Liver (tissue), 9 donors: Measurements from ENCODE around the gene ZNF570. TPM values are rescaled to one million over a fixed set of nuclear protein-coding genes. Genes with fewer than 3 reads are reported as not detected.

ENCODE experiments used
- DNase-seq: peaks from one replicate; pipeline ENCODE4 v3.0.0-alpha.2; 2017; ENCODE audit warnings: low spot score
- H3K27ac ChIP-seq, 2 donors: one replicate each; pipeline ENCODE4 v1.7.0; 2013; ENCODE audit warnings: inconsistent platforms in 2 of 2, low read length in 2 of 2, control low read depth in 1 of 2, low read depth in 1 of 2, mild to moderate bottlenecking in 1 of 2
- H3K27me3 ChIP-seq, 4 donors: one replicate each; pipeline versions ENCODE4 v1.6.1 to v1.7.0; 2013; ENCODE audit warnings: low read length in 3 of 4, inconsistent platforms in 1 of 4, mild to moderate bottlenecking in 1 of 4, moderate library complexity in 1 of 4; ENCODE audit not compliant: control insufficient read depth in 4 of 4, insufficient read depth in 4 of 4
- H3K36me3 ChIP-seq, 4 donors: one replicate each; pipeline versions ENCODE4 v1.6.1 to v1.7.0; 2013; ENCODE audit warnings: low read length in 3 of 4, mild to moderate bottlenecking in 3 of 4, low read depth in 1 of 4, moderate library complexity in 1 of 4; ENCODE audit not compliant: control insufficient read depth in 4 of 4, insufficient read depth in 3 of 4
- H3K4me1 ChIP-seq, 4 donors: one replicate each; pipeline versions ENCODE4 v1.6.1 to v1.7.0; 2013; ENCODE audit warnings: low read length in 3 of 4, mild to moderate bottlenecking in 3 of 4, moderate library complexity in 1 of 4; ENCODE audit not compliant: control insufficient read depth in 4 of 4, insufficient read depth in 4 of 4
- H3K4me3 ChIP-seq, 3 donors: one replicate each; pipeline versions ENCODE4 v1.6.1 to v1.7.0; 2013; ENCODE audit warnings: low read length in 3 of 3, control low read depth in 1 of 3, low read depth in 1 of 3, mild to moderate bottlenecking in 1 of 3
- H3K9ac ChIP-seq, 2 donors: one replicate each; pipeline ENCODE4 v1.7.0; 2013; ENCODE audit warnings: low read length in 2 of 2, mild to moderate bottlenecking in 2 of 2, moderate library complexity in 2 of 2, control low read depth in 1 of 2, low read depth in 1 of 2
- H3K9me3 ChIP-seq, 4 donors: one replicate each; pipeline versions ENCODE4 v1.6.1 to v1.7.0; 2013; ENCODE audit warnings: low read length in 3 of 4; ENCODE audit not compliant: control insufficient read depth in 4 of 4
- ATF3 ChIP-seq: IDR thresholded peaks from 2 replicates; pipeline ENCODE4 v1.6.1; 2016; ENCODE audit warnings: antibody characterized with exemption
- CTCF ChIP-seq: fragments of 150-350 bp; IDR thresholded peaks from 2 replicates; pipeline ENCODE4 v1.5.1; 2017; ENCODE audit warnings: improper control_type of control experiment, low read depth, low read length; ENCODE audit not compliant: missing input control
- EGR1 ChIP-seq, 2 donors: IDR thresholded peaks; 2 replicates each; pipeline ENCODE4 v1.6.1; 2016 to 2018; ENCODE audit warnings: antibody characterized with exemption in 2 of 2, low read depth in 2 of 2
- FOXA1 ChIP-seq: IDR thresholded peaks from 2 replicates; pipeline ENCODE4 v1.6.1; 2016; ENCODE audit warnings: antibody characterized with exemption
- FOXA2 ChIP-seq: IDR thresholded peaks from 2 replicates; pipeline ENCODE4 v1.6.1; 2016; ENCODE audit warnings: antibody characterized with exemption
- GABPA ChIP-seq, 2 donors: IDR thresholded peaks in 1 of 2; conservative IDR thresholded peaks in 1 of 2; 2 replicates each; pipeline ENCODE4 v1.6.1; 2016; ENCODE audit warnings: antibody characterized with exemption in 2 of 2, mild to moderate bottlenecking in 1 of 2, moderate library complexity in 1 of 2
- HNF4A ChIP-seq, 2 donors: conservative IDR thresholded peaks; 2 replicates each; pipeline ENCODE4 v1.6.1; 2016; ENCODE audit warnings: antibody characterized with exemption in 2 of 2, mild to moderate bottlenecking in 2 of 2
- HNF4G ChIP-seq: IDR thresholded peaks from 2 replicates; pipeline ENCODE4 v1.6.1; 2016; ENCODE audit warnings: antibody characterized with exemption
- JUND ChIP-seq, 2 donors: IDR thresholded peaks; 2 replicates each; pipeline ENCODE4 v1.6.1; 2016; ENCODE audit warnings: antibody characterized with exemption in 2 of 2
- MAX ChIP-seq: IDR thresholded peaks from 2 replicates; pipeline ENCODE4 v1.6.1; 2016; ENCODE audit warnings: antibody characterized with exemption
- NR2F2 ChIP-seq: IDR thresholded peaks from 2 replicates; pipeline ENCODE4 v1.6.1; 2016; ENCODE audit warnings: antibody characterized with exemption
- RAD21 ChIP-seq, 2 donors: IDR thresholded peaks; 2 replicates each; pipeline ENCODE4 v1.6.1; 2016; ENCODE audit warnings: antibody characterized with exemption in 2 of 2, mild to moderate bottlenecking in 2 of 2
- REST ChIP-seq: IDR thresholded peaks from 2 replicates; pipeline ENCODE4 v1.6.1; 2016; ENCODE audit warnings: antibody characterized with exemption, mild to moderate bottlenecking
- RXRA ChIP-seq, 2 donors: IDR thresholded peaks; 2 replicates each; pipeline ENCODE4 v1.6.1; 2017 to 2018; ENCODE audit warnings: antibody characterized with exemption in 2 of 2, mild to moderate bottlenecking in 1 of 2
- SP1 ChIP-seq: IDR thresholded peaks from 2 replicates; pipeline ENCODE4 v1.6.1; 2018; ENCODE audit warnings: antibody characterized with exemption, mild to moderate bottlenecking
- TAF1 ChIP-seq: conservative IDR thresholded peaks from 2 replicates; pipeline ENCODE4 v1.6.1; 2016; ENCODE audit warnings: antibody characterized with exemption, mild to moderate bottlenecking
- YY1 ChIP-seq: IDR thresholded peaks from 2 replicates; pipeline ENCODE4 v1.6.1; 2016; ENCODE audit warnings: antibody characterized with exemption, mild to moderate bottlenecking
- ZBTB33 ChIP-seq: IDR thresholded peaks from 2 replicates; pipeline ENCODE4 v1.6.1; 2016; ENCODE audit warnings: antibody characterized with exemption
- WGBS: extraction: QIAGEN DNeasy Blood & Tissue Kit; methylation state at CpG from one replicate; pipeline ENCODE4 v1.1.7; 2013; 5-methylcytosine and 5-hydroxymethylcytosine counted together
- polyA plus RNA-seq, 2 donors: library from polyadenylated mRNA; stranded (reverse) in 1 of 2; unstranded in 1 of 2; fragments of 200-250 nt in 1 of 2; fragments of >200 nt in 1 of 2; fragmentation: Nextera tagmentation in 1 of 2; extraction: Ambion mirVana in 1 of 2; gene quantifications; one replicate each; pipeline versions ENCODE4 v1.2.1 to v1.2.3, GENCODE V29; 2013 to 2015
- total RNA-seq, 2 donors: library from RNA; depleted of rRNA; stranded (reverse); fragments of >200 nt; gene quantifications; one replicate each; pipeline ENCODE4 v1.2.3, GENCODE V29; 2014
- donor health status: healthy.
- donor health status: healthy.
- donor health status: healthy.
- donor health status: healthy.
- donor health status: healthy.

The ZNF570 gene
- total RNA-seq (1 to 10 TPM; 2.2 to 2.3 TPM), polyA plus RNA-seq (under 1 TPM; 0.96 to 0.97 TPM)

- Histone ChIP-seq H3K27ac (peak within 1 kb of the TSS; percentile 84 to 91), H3K4me3 (peak within 1 kb of the TSS; percentile 64 to 85 (median 76)), H3K9ac (peak within 1 kb of the TSS; percentile 10 to 44), H3K4me1 (peaks cover 0 to 25% (median 13%) of the 10 kb centered on the region in 4 donors), H3K9me3 (peaks cover 3 to 27% (median 17%) of the 10 kb centered on the region in 4 donors), H3K36me3 (peaks cover 2 to 20% (median 12%) of the 10 kb centered on the region in 4 donors), H3K27me3 (no peaks in the 10 kb centered on the region)
- WGBS: under 1% methylated on average over 63 of the region's 63 CpGs
- peak; percentile 84 for DNase-seq
- TF ChIP-seq ATF3: no peak
- TF ChIP-seq GABPA (IDR thresholded peaks at IDR 0.05 in 1 of 2, conservative IDR thresholded peaks at IDR 0.05 in 1 of 2): peak; percentile 50 to 90
- peak; percentile 79 to 88 for TF ChIP-seq EGR1 (IDR thresholded peaks at IDR 0.05; ENCODE audit: low read depth in 2 of 2)
- peak; percentile 43 for TF ChIP-seq REST
- TF ChIP-seq HNF4G: no peak
- TF ChIP-seq SP1: peak; percentile 39
- peak in 1 of 2 donors; percentile 12 for TF ChIP-seq RAD21 (IDR thresholded peaks at IDR 0.05)
- TF ChIP-seq HNF4A (conservative IDR thresholded peaks at IDR 0.05): no peak
- peak; percentile 90 for TF ChIP-seq ZBTB33
- TF ChIP-seq FOXA1: no peak
- peak; percentile 46 for TF ChIP-seq TAF1
- no peak for TF ChIP-seq CTCF
- peak; percentile 73 for TF ChIP-seq YY1
- peak; percentile 48 for TF ChIP-seq NR2F2
- no peak for TF ChIP-seq JUND (IDR thresholded peaks at IDR 0.05)
- peak; percentile 63 for TF ChIP-seq MAX
- peak; percentile 34 to 38 for TF ChIP-seq RXRA (IDR thresholded peaks at IDR 0.05)
- TF ChIP-seq FOXA2: no peak
These were observed at the start of gene ZNF570 for GRCh38 chr19:37468961-37469777. TSS of gene ZNF570 (plus strand) at chr19:37469356. CDS start at chr19:37470355, 999 bp downstream.
